H1 (cell line): Measurements from ENCODE around the gene APOL1. TPM values are rescaled to one million over a fixed set of nuclear protein-coding genes. Genes with fewer than 3 reads are reported as not detected.

Experiments used
- CTCF ChIA-PET: fragments of 300-600 bp; sonication (Branson Sonifier 250); formaldehyde crosslinking; loops from one replicate; lab custom pipeline; 2021; ENCODE audit not compliant: partially characterized antibody; lab: Charles Lee
- POLR2A ChIA-PET: fragments of 300-600 bp; sonication (Branson Sonifier 250); formaldehyde crosslinking; loops from one replicate; lab custom pipeline; 2021; ENCODE audit warnings: inconsistent platforms; ENCODE audit not compliant: partially characterized antibody; lab: Charles Lee
- DNase-seq, 2 experiments: peaks; one replicate each; pipeline versions ENCODE4 v3.0.0 to v3.0.0-alpha.2; 2010 to 2022; ENCODE audit warnings: low spot score in 2 of 2, low read depth in 1 of 2, mixed read lengths in 1 of 2
- FAIRE-seq: peaks from 2 replicates; lab custom pipeline; 2011; peaks lifted over from hg19 to GRCh38; lab: Jason Lieb, UNC
- H2AFZ ChIP-seq: 2 replicates; pipeline ENCODE4 v1.8.1; 2012; ENCODE audit warnings: low read length, inconsistent platforms
- H2AK5ac ChIP-seq: 2 replicates; pipeline ENCODE4 v1.6.1; 2013; ENCODE audit warnings: low read depth, low read length
- H2BK120ac ChIP-seq: replicated peaks from 2 replicates; pipeline ENCODE3; 2013; ENCODE audit warnings: low read depth, low read length, inconsistent platforms
- H2BK12ac ChIP-seq: 2 replicates; pipeline ENCODE4 v1.6.1; 2013; ENCODE audit warnings: low read depth, low read length
- H2BK15ac ChIP-seq: 2 replicates; pipeline ENCODE4 v1.6.1; 2013; ENCODE audit warnings: low read length
- H2BK20ac ChIP-seq: 2 replicates; pipeline ENCODE4 v1.6.1; 2013; ENCODE audit warnings: low read length
- H2BK5ac ChIP-seq: 2 replicates; pipeline ENCODE4 v1.6.1; 2013; ENCODE audit warnings: low read depth, low read length
- H3K14ac ChIP-seq: 2 replicates; pipeline ENCODE4 v1.6.1; 2013; ENCODE audit warnings: inconsistent platforms; ENCODE audit not compliant: insufficient read length
- H3K18ac ChIP-seq: 2 replicates; pipeline ENCODE4 v1.6.1; 2013; ENCODE audit warnings: low read length; ENCODE audit errors: extremely low read depth
- H3K23ac ChIP-seq: 2 replicates; pipeline ENCODE4 v1.6.1; 2013; ENCODE audit warnings: inconsistent platforms; ENCODE audit not compliant: insufficient read length
- H3K23me2 ChIP-seq: 2 replicates; pipeline ENCODE4 v1.6.1; 2013; ENCODE audit warnings: low read depth, low read length
- H3K27ac ChIP-seq: 2 replicates; pipeline ENCODE4 v1.6.1; 2011; ENCODE audit warnings: low read depth, low read length, inconsistent platforms
- H3K27me3 ChIP-seq, 4 experiments: replicated peaks in 1 of 4; 1 replicate in 1 of 4; 2 replicates in 3 of 4; pipeline versions ENCODE4 v1.6.1 to v1.8.1; 2011 to 2013; ENCODE audit warnings: low read length in 3 of 4, mild to moderate bottlenecking in 3 of 4, inconsistent platforms in 2 of 4, mixed read lengths in 2 of 4, moderate library complexity in 1 of 4; ENCODE audit not compliant: control insufficient read depth in 3 of 4, insufficient read depth in 3 of 4; ENCODE audit errors: extremely low read depth in 1 of 4
- H3K36me3 ChIP-seq, 4 experiments: 2 replicates each; pipeline versions ENCODE4 v1.6.1 to v1.8.1; 2011 to 2013; ENCODE audit warnings: mild to moderate bottlenecking in 4 of 4, low read length in 3 of 4, moderate library complexity in 2 of 4, control low read depth in 1 of 4, inconsistent platforms in 1 of 4; ENCODE audit not compliant: insufficient read depth in 4 of 4, control insufficient read depth in 2 of 4
- H3K4ac ChIP-seq: replicated peaks from 2 replicates; pipeline ENCODE3; 2013; ENCODE audit warnings: low read length, low read depth, mixed read lengths, inconsistent platforms; ENCODE audit not compliant: insufficient read length
- H3K4me1 ChIP-seq, 4 experiments: replicated peaks in 1 of 4; 1 replicate in 1 of 4; 2 replicates in 3 of 4; pipeline versions ENCODE4 v1.6.1 to v1.8.1; 2011 to 2013; ENCODE audit warnings: low read length in 3 of 4, inconsistent platforms in 2 of 4, mixed read lengths in 1 of 4; ENCODE audit not compliant: insufficient read depth in 4 of 4, control insufficient read depth in 3 of 4
- H3K4me2 ChIP-seq, 2 experiments: 2 replicates each; pipeline versions ENCODE4 v1.6.1 to v1.8.1; 2011 to 2013; ENCODE audit warnings: low read depth in 2 of 2, low read length in 2 of 2, control low read depth in 1 of 2, inconsistent platforms in 1 of 2, mild to moderate bottlenecking in 1 of 2; ENCODE audit not compliant: insufficient read depth in 1 of 2
- H3K4me3 ChIP-seq, 4 experiments: fragments of 200-600, 300-600 bp in 1 of 4; sonication (generic), shearing (Covaris generic), sonication (Bioruptor Twin) in 1 of 4; 2 replicates each; pipeline versions ENCODE4 v1.5.1 to v1.8.1; 2011 to 2016; ENCODE audit warnings: low read length in 4 of 4, low read depth in 3 of 4, control low read depth in 2 of 4, inconsistent platforms in 2 of 4, mild to moderate bottlenecking in 2 of 4, mixed read lengths in 1 of 4, moderate library complexity in 1 of 4; ENCODE audit not compliant: insufficient read depth in 2 of 4; ENCODE audit errors: extremely low read depth in 1 of 4
- H3K56ac ChIP-seq: replicated peaks from 2 replicates; pipeline ENCODE3; 2013; ENCODE audit warnings: low read depth, mild to moderate bottlenecking, mixed read lengths, low read length, inconsistent platforms; ENCODE audit not compliant: insufficient read length
- H3K79me1 ChIP-seq: 2 replicates; pipeline ENCODE4 v1.6.1; 2013; ENCODE audit warnings: low read depth, low read length, control low read depth
- H3K79me2 ChIP-seq, 2 experiments: 2 replicates each; pipeline versions ENCODE4 v1.6.1 to v1.8.1; 2012 to 2013; ENCODE audit warnings: low read length in 2 of 2, mild to moderate bottlenecking in 2 of 2, inconsistent platforms in 1 of 2; ENCODE audit not compliant: insufficient read depth in 2 of 2, control insufficient read depth in 1 of 2
- H3K9ac ChIP-seq, 4 experiments: replicated peaks in 1 of 4; 1 replicate in 1 of 4; 2 replicates in 3 of 4; pipeline versions ENCODE4 v1.6.1 to v1.8.1; 2011 to 2013; ENCODE audit warnings: low read depth in 3 of 4, low read length in 3 of 4, control low read depth in 2 of 4, mild to moderate bottlenecking in 2 of 4, moderate library complexity in 2 of 4, inconsistent platforms in 1 of 4; ENCODE audit errors: extremely low read depth in 1 of 4
- H3K9me3 ChIP-seq, 2 experiments: 2 replicates each; pipeline versions ENCODE4 v1.6.1 to v1.8.1; 2012 to 2013; ENCODE audit warnings: mild to moderate bottlenecking in 2 of 2, moderate library complexity in 2 of 2, control low read depth in 1 of 2, inconsistent platforms in 1 of 2, low read depth in 1 of 2, low read length in 1 of 2, mixed read lengths in 1 of 2; ENCODE audit not compliant: insufficient read depth in 2 of 2
- H4K20me1 ChIP-seq, 2 experiments: replicated peaks in 1 of 2; 2 replicates each; pipeline versions ENCODE3 to v1.8.1; 2011 to 2013; ENCODE audit warnings: inconsistent platforms in 2 of 2, low read length in 2 of 2, mild to moderate bottlenecking in 1 of 2; ENCODE audit not compliant: insufficient read depth in 2 of 2, control insufficient read depth in 1 of 2
- H4K5ac ChIP-seq: 2 replicates; pipeline ENCODE4 v1.6.1; 2013; ENCODE audit warnings: low read length, low read depth, mixed read lengths, inconsistent platforms; ENCODE audit not compliant: insufficient read length
- H4K8ac ChIP-seq: 2 replicates; pipeline ENCODE4 v1.8.0; 2013; ENCODE audit warnings: mild to moderate bottlenecking, moderate library complexity, low read length, inconsistent platforms; ENCODE audit not compliant: insufficient read depth; ENCODE audit errors: extremely low read depth
- H4K91ac ChIP-seq: replicated peaks from 2 replicates; pipeline ENCODE3; 2013; ENCODE audit warnings: low read length, mixed read lengths, inconsistent platforms; ENCODE audit not compliant: insufficient read length
- BCL11A ChIP-seq, 2 experiments: IDR thresholded peaks; one replicate each; pipeline ENCODE4 v1.6.1; 2011; ENCODE audit warnings: low read depth in 2 of 2, low read length in 2 of 2, mild to moderate bottlenecking in 2 of 2
- CBX5 ChIP-seq: fragments of 300-800, 300-1000 bp; sonication (generic); IDR thresholded peaks from 2 replicates; pipeline ENCODE4 v1.7.1; 2016; ENCODE audit warnings: antibody characterized with exemption, low read length, low read depth
- CREB1 ChIP-seq: IDR thresholded peaks from 2 replicates; pipeline ENCODE4 v1.6.1; 2012; ENCODE audit warnings: inconsistent platforms
- CTBP2 ChIP-seq: IDR thresholded peaks from 2 replicates; pipeline ENCODE4 v1.7.0; 2011; ENCODE audit warnings: borderline replicate concordance, mild to moderate bottlenecking, moderate library complexity, mixed read lengths, low read length; ENCODE audit not compliant: insufficient read depth, insufficient read length
- EZH2 ChIP-seq: fragments of 200-600 bp; sonication (generic); IDR thresholded peaks from 2 replicates; pipeline ENCODE4 v1.7.1; 2012; ENCODE audit warnings: low read depth, mild to moderate bottlenecking, moderate library complexity, low read length, inconsistent platforms; ENCODE audit not compliant: severe bottlenecking
- SIN3A ChIP-seq, 2 experiments: IDR thresholded peaks in 1 of 2; conservative IDR thresholded peaks in 1 of 2; 2 replicates each; pipeline ENCODE4 v1.6.1; 2011 to 2012; ENCODE audit warnings: low read length in 2 of 2, improper control_type of control experiment in 1 of 2, low read depth in 1 of 2, mild to moderate bottlenecking in 1 of 2
- SRF ChIP-seq: IDR thresholded peaks from 2 replicates; pipeline ENCODE4 v1.6.1; 2011; ENCODE audit warnings: mild to moderate bottlenecking, low read depth, low read length, moderate library complexity
- SUZ12 ChIP-seq: fragments of 200-600 bp; sonication (generic); IDR thresholded peaks from 2 replicates; pipeline ENCODE4 v1.6.1; 2012; ENCODE audit warnings: mild to moderate bottlenecking, inconsistent platforms, low read length, moderate library complexity, mixed read lengths
- TBP ChIP-seq: IDR thresholded peaks from 2 replicates; pipeline ENCODE4 v1.6.1; 2011; ENCODE audit warnings: low read depth, low read length, improper control_type of control experiment
- YY1 ChIP-seq: IDR thresholded peaks from 2 replicates; pipeline ENCODE4 v1.6.1; 2011; ENCODE audit warnings: low read depth, mild to moderate bottlenecking, low read length
- WGBS, 2 experiments: shearing (Covaris generic) in 1 of 2; methylation state at CpG; one replicate each; pipeline versions ENCODE4 v1.1.6 to v1.1.7; 2013 to 2015; ENCODE audit warnings: low lambda C conversion rate in 2 of 2, mixed read lengths in 2 of 2, inconsistent platforms in 1 of 2, low coverage in 1 of 2, missing lambda C conversion rate in 1 of 2; ENCODE audit not compliant: insufficient replicate concordance in 2 of 2, insufficient coverage in 1 of 2, insufficient read length in 1 of 2; ENCODE audit errors: extremely low coverage in 1 of 2, missing lambda C conversion rate in 1 of 2; 5-methylcytosine and 5-hydroxymethylcytosine counted together
- polyA plus RNA-seq, 7 experiments: library from polyadenylated mRNA; depleted of rRNA in 3 of 7; stranded (reverse) in 5 of 7; unstranded in 2 of 7; fragments of >200 nt in 5 of 7; fragments of 200-250 nt in 2 of 7; gene quantifications; 1 replicate in 5 of 7; 2 replicates in 1 of 7; 4 replicates in 1 of 7; pipeline versions ENCODE4 v1.2.1 to v1.2.3, GENCODE V29; 2011 to 2013; ENCODE audit warnings: missing spikeins in 2 of 7, mixed read lengths in 2 of 7
- total RNA-seq: library from RNA; stranded (reverse); fragmentation: NEBNext Ultra II Directional; extraction: Animal tissue kit (Norgen Biotek cat#: 25700); gene quantifications from 2 replicates; pipeline ENCODE4 v1.2.1, GENCODE V29; 2021
- TF ChIP-seq, protein P1 (sequence below): IDR thresholded peaks from 2 replicates; pipeline ENCODE4 v1.6.1; 2011; ENCODE audit warnings: low read length, improper control_type of control experiment

APOL1 gene
- total and polyA plus RNA-seq, 2 of the 8 experiments (the other 6 are each of a cell fraction or from before 2014, with no cell fraction given): not detected

DNA sequence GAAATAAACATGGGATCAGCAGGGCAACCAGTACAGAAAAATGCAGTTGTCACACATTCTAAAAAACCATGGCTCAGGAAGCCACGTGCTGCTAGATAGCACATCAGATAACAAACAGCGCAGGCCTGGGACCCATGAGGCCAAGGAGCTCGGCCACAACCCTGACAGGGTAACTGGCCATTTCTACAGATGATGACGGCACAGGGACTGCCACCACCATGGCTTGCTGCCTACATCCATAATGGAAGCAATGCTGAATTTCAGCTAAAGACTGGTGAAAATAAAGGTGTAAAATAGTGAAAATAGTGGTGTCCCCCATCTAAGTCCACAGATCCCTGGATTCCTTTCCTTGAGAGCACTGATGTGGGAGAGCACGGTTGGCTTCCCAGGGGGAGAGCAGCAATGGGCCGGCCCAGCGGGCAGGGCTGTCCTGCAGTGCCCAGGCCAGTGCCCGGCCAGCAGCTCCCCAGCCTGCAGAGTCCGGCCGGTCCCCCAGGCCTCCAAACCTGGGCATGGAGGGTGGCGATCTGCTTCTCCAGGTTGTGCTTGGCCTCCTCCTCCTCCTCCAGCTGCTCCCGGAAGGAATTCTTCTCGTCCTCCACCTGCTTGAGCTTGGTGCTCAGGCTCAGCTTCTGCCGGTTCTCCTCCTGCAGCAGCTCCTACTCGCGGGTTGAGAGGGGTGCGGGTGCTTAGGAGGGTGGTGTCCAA lies 40.0 kb downstream of the APOL1 start:
- H3K27ac ChIP-seq: no peak overlapping the region
- H2AK5ac ChIP-seq: no peak overlapping the region
- DNase-seq: no peak
- no peak overlapping the region; the same call in 1 of the 2 replicates for H2BK5ac ChIP-seq
- peaks cover 2 to 11% of the 10 kb centered on the region in 2 experiments; a peak in 1 of 4 replicates for H3K9me3 ChIP-seq
- no peak overlapping the region for H3K23ac ChIP-seq
- no peak overlapping the region for H3K4me3 ChIP-seq
- H3K23me2 ChIP-seq: no peaks in the 10 kb centered on the region
- no peak overlapping the region for H3K56ac ChIP-seq
- CTCF ChIA-PET: interaction anchor here (0.5 to 17.3 kb wide), 14 partner anchors 7 to 710 kb away, joined by 3 to 159 read pairs (median 3); no protein-coding TSS in a partner anchor
- no peak overlapping the region for H3K14ac ChIP-seq
- no peaks in the 10 kb centered on the region for H3K4me1 ChIP-seq
- H2BK15ac ChIP-seq: no peak overlapping the region
- peaks cover 3 to 4% of the 10 kb centered on the region in 2 experiments for H4K20me1 ChIP-seq
- H3K79me2 ChIP-seq: no peaks in the 10 kb centered on the region
- no peak overlapping the region for H2BK120ac ChIP-seq
- no peak overlapping the region for H3K18ac ChIP-seq
- H3K4me2 ChIP-seq: no peak overlapping the region
- POLR2A ChIA-PET: interaction anchor here (1.1 to 2.0 kb wide), 4 partner anchors 9 to 39 kb away, joined by 3 to 6 read pairs (median 5); no protein-coding TSS in a partner anchor
- 92% methylated on average over 17 of the region's 17 CpGs; no CpG with 5 or more reads in 1 of the 2 experiments for WGBS, 2 experiments
- H3K36me3 ChIP-seq: peaks cover 57 to 90% (median 82%) of the 10 kb centered on the region in 4 experiments
- H4K5ac ChIP-seq: no peak overlapping the region
- H4K8ac ChIP-seq: no peak overlapping the region
- FAIRE-seq: no peak
- H3K9ac ChIP-seq: no peak overlapping the region
- H3K79me1 ChIP-seq: 0 out of 2 replicates have a peak, but pooled peaks cover 3% of the 10 kb centered on the region
- H2BK20ac ChIP-seq: no peak overlapping the region
- H3K4ac ChIP-seq: no peak overlapping the region
- no peaks in the 10 kb centered on the region for H3K27me3 ChIP-seq
- no peak overlapping the region for H2BK12ac ChIP-seq
- H4K91ac ChIP-seq: no peak overlapping the region
- H2AFZ ChIP-seq: no peak overlapping the region
- TF ChIP-seq SIN3A (conservative IDR thresholded peaks at IDR 0.05 in 1 of 2, IDR thresholded peaks at IDR 0.05 in 1 of 2; ENCODE audit: low read depth in 1 of 2, low read length in 2 of 2) (no peak), SRF (no peak), TBP (no peak), SUZ12 (no peak), CBX5 (no peak), EZH2 (no peak), YY1 (no peak), CTBP2 (no peak), BCL11A (IDR thresholded peaks at IDR 0.05; ENCODE audit: low read depth in 2 of 2, low read length in 2 of 2) (no peak), CREB1 (no peak)
- TF ChIP-seq, protein P1, sequence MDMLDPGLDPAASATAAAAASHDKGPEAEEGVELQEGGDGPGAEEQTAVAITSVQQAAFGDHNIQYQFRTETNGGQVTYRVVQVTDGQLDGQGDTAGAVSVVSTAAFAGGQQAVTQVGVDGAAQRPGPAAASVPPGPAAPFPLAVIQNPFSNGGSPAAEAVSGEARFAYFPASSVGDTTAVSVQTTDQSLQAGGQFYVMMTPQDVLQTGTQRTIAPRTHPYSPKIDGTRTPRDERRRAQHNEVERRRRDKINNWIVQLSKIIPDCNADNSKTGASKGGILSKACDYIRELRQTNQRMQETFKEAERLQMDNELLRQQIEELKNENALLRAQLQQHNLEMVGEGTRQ: no peak
